ENCODE measurements around the gene SMCO3.

Gene SMCO3

GRCh38 chr12:14802247-14802646 is 11.7 kb downstream of the SMCO3 start:
- no peak overlapping the region for H4K12ac ChIP-seq (ENCODE audit: low read depth, low read length)
- no peak overlapping the region for H2AFZ ChIP-seq (ENCODE audit: insufficient read depth, low read length, poor library complexity)
- H3K4me1 ChIP-seq (ENCODE audit: control insufficient read depth in 1 of 2, insufficient read depth in 2 of 2, low read length in 2 of 2), result no peaks in the 10 kb centered on the region
- no peak overlapping the region for H3K14ac ChIP-seq (ENCODE audit: low read length)
- peak overlapping the region; percentile 98 for H3K4me3 ChIP-seq (ENCODE audit: low read depth, low read length)
- peaks cover 8% of the 10 kb centered on the region for H3K79me2 ChIP-seq (ENCODE audit: control insufficient read depth, insufficient read depth, low read length, poor library complexity)
- peak overlapping the region; percentile 81 for H3K9ac ChIP-seq (ENCODE audit: low read length)
- H3K27ac ChIP-seq (ENCODE audit: low read depth, low read length), result no peak overlapping the region
- H2BK12ac ChIP-seq (ENCODE audit: low read length), result no peak overlapping the region
- no peak overlapping the region for H4K8ac ChIP-seq (ENCODE audit: low read depth, low read length)
- no peak overlapping the region for H2AK5ac ChIP-seq (ENCODE audit: low read length)
- peak overlapping the region; percentile 85 for H3K4me2 ChIP-seq (ENCODE audit: low read length)
- DNase-seq, result no peak
- H3K9me3 ChIP-seq (ENCODE audit: insufficient read depth, low read depth, low read length), result peaks cover 2% of the 10 kb centered on the region
- H2BK120ac ChIP-seq (ENCODE audit: insufficient read depth, low read length, poor library complexity), result no peak overlapping the region
- peak overlapping the region; percentile 98 for H3K4ac ChIP-seq (ENCODE audit: low read depth, low read length)
- peaks cover 6% of the 10 kb centered on the region for H3K79me1 ChIP-seq (ENCODE audit: low read length)
- H3K27me3 ChIP-seq (ENCODE audit: insufficient read depth, low read length), result no peaks in the 10 kb centered on the region
- H3K23ac ChIP-seq (ENCODE audit: low read length), result no peak overlapping the region
- no peak overlapping the region for H2BK5ac ChIP-seq (ENCODE audit: low read depth, low read length, poor library complexity)
- H3K36me3 ChIP-seq (ENCODE audit: control insufficient read depth in 1 of 2, insufficient read depth in 2 of 2, low read length in 2 of 2), result peaks cover 0 to 9% of the 10 kb centered on the region in 2 experiments
- no peak overlapping the region for H4K91ac ChIP-seq (ENCODE audit: low read depth, low read length)
- no peak overlapping the region for H3K18ac ChIP-seq (ENCODE audit: low read length)
- WGBS (ENCODE audit: extremely low coverage, insufficient coverage, insufficient read length), result no CpG with 5 or more reads among the region's 4 CpGs

GRCh38 chr12:14795028-14795448 is 18.9 kb downstream of the SMCO3 start:
- no peak overlapping the region for H2AFZ ChIP-seq (ENCODE audit: insufficient read depth, low read length, poor library complexity)
- H4K8ac ChIP-seq (ENCODE audit: low read depth, low read length), result no peak overlapping the region
- no peak overlapping the region for H3K14ac ChIP-seq (ENCODE audit: low read length)
- no peak overlapping the region for H4K91ac ChIP-seq (ENCODE audit: low read depth, low read length)
- H3K79me2 ChIP-seq (ENCODE audit: control insufficient read depth, insufficient read depth, low read length, poor library complexity), result no peaks in the 10 kb centered on the region
- H2BK12ac ChIP-seq (ENCODE audit: low read length), result no peak overlapping the region
- H2BK120ac ChIP-seq (ENCODE audit: insufficient read depth, low read length, poor library complexity), result no peak overlapping the region
- H3K4me3 ChIP-seq (ENCODE audit: low read depth, low read length), result no peak overlapping the region
- no peak overlapping the region for H3K18ac ChIP-seq (ENCODE audit: low read length)
- H3K23ac ChIP-seq (ENCODE audit: low read length), result no peak overlapping the region
- H4K12ac ChIP-seq (ENCODE audit: low read depth, low read length), result no peak overlapping the region
- WGBS (ENCODE audit: extremely low coverage, insufficient coverage, insufficient read length), result 100% methylated on average over 1 of the region's 4 CpGs
- DNase-seq, result no peak
- H3K36me3 ChIP-seq (ENCODE audit: control insufficient read depth in 1 of 2, insufficient read depth in 2 of 2, low read length in 2 of 2), result peaks cover 12 to 26% of the 10 kb centered on the region in 2 experiments
- H3K4ac ChIP-seq (ENCODE audit: low read depth, low read length), result no peak overlapping the region
- H3K4me1 ChIP-seq (ENCODE audit: control insufficient read depth in 1 of 2, insufficient read depth in 2 of 2, low read length in 2 of 2), result no peaks in the 10 kb centered on the region
- H3K4me2 ChIP-seq (ENCODE audit: low read length), result no peak overlapping the region
- no peak overlapping the region for H3K9ac ChIP-seq (ENCODE audit: low read length)
- no peaks in the 10 kb centered on the region for H3K9me3 ChIP-seq (ENCODE audit: insufficient read depth, low read depth, low read length)
- H3K79me1 ChIP-seq (ENCODE audit: low read length), result no peaks in the 10 kb centered on the region
- H3K27me3 ChIP-seq (ENCODE audit: insufficient read depth, low read length), result no peaks in the 10 kb centered on the region
- H3K27ac ChIP-seq (ENCODE audit: low read depth, low read length), result no peak overlapping the region
- no peak overlapping the region for H2AK5ac ChIP-seq (ENCODE audit: low read length)
- no peak overlapping the region for H2BK5ac ChIP-seq (ENCODE audit: low read depth, low read length, poor library complexity)

GRCh38 chr12:14785568-14785967 is 28.4 kb downstream of the SMCO3 start:
- Histone ChIP-seq H2BK12ac (ENCODE audit: low read length) (no peak overlapping the region), H3K27ac (ENCODE audit: low read depth, low read length) (no peak overlapping the region), H3K4me1 (ENCODE audit: control insufficient read depth in 1 of 2, insufficient read depth in 2 of 2, low read length in 2 of 2) (no peaks in the 10 kb centered on the region), H3K18ac (ENCODE audit: low read length) (no peak overlapping the region), H4K91ac (ENCODE audit: low read depth, low read length) (no peak overlapping the region), H3K9me3 (ENCODE audit: insufficient read depth, low read depth, low read length) (no peaks in the 10 kb centered on the region), H3K79me1 (ENCODE audit: low read length) (no peaks in the 10 kb centered on the region), H4K12ac (ENCODE audit: low read depth, low read length) (no peak overlapping the region), H3K23ac (ENCODE audit: low read length) (no peak overlapping the region), H2AK5ac (ENCODE audit: low read length) (no peak overlapping the region), H3K4ac (ENCODE audit: low read depth, low read length) (no peak overlapping the region), H3K79me2 (ENCODE audit: control insufficient read depth, insufficient read depth, low read length, poor library complexity) (no peaks in the 10 kb centered on the region), H2BK5ac (ENCODE audit: low read depth, low read length, poor library complexity) (no peak overlapping the region), H4K8ac (ENCODE audit: low read depth, low read length) (no peak overlapping the region), H3K4me2 (ENCODE audit: low read length) (no peak overlapping the region), H2BK120ac (ENCODE audit: insufficient read depth, low read length, poor library complexity) (no peak overlapping the region), H3K36me3 (ENCODE audit: control insufficient read depth in 1 of 2, insufficient read depth in 2 of 2, low read length in 2 of 2) (peaks cover 21% of the 10 kb centered on the region in 2 experiments), H3K27me3 (ENCODE audit: insufficient read depth, low read length) (no peaks in the 10 kb centered on the region), H3K9ac (ENCODE audit: low read length) (no peak overlapping the region), H2AFZ (ENCODE audit: insufficient read depth, low read length, poor library complexity) (no peak overlapping the region), H3K4me3 (ENCODE audit: low read depth, low read length) (no peak overlapping the region), H3K14ac (ENCODE audit: low read length) (no peak overlapping the region)
- no peak for DNase-seq
- no CpG with 5 or more reads among the region's 3 CpGs for WGBS (ENCODE audit: extremely low coverage, insufficient coverage, insufficient read length)

GRCh38 chr12:14784471-14784870 is 29.5 kb downstream of the SMCO3 start:
- H3K14ac ChIP-seq (ENCODE audit: low read length), result no peak overlapping the region
- no peak overlapping the region for H2BK5ac ChIP-seq (ENCODE audit: low read depth, low read length, poor library complexity)
- no peak overlapping the region for H3K4me3 ChIP-seq (ENCODE audit: low read depth, low read length)
- H3K36me3 ChIP-seq (ENCODE audit: control insufficient read depth in 1 of 2, insufficient read depth in 2 of 2, low read length in 2 of 2), result peaks cover 17 to 18% of the 10 kb centered on the region in 2 experiments
- H2AK5ac ChIP-seq (ENCODE audit: low read length), result no peak overlapping the region
- no peak overlapping the region for H3K4me2 ChIP-seq (ENCODE audit: low read length)
- no peak overlapping the region for H4K8ac ChIP-seq (ENCODE audit: low read depth, low read length)
- H3K18ac ChIP-seq (ENCODE audit: low read length), result no peak overlapping the region
- H2BK12ac ChIP-seq (ENCODE audit: low read length), result no peak overlapping the region
- no peak overlapping the region for H3K9ac ChIP-seq (ENCODE audit: low read length)
- no peak overlapping the region for H2BK120ac ChIP-seq (ENCODE audit: insufficient read depth, low read length, poor library complexity)
- no peak overlapping the region for H3K23ac ChIP-seq (ENCODE audit: low read length)
- no peak overlapping the region for H3K4ac ChIP-seq (ENCODE audit: low read depth, low read length)
- no peaks in the 10 kb centered on the region for H3K27me3 ChIP-seq (ENCODE audit: insufficient read depth, low read length)
- DNase-seq, result no peak
- no peak overlapping the region for H4K12ac ChIP-seq (ENCODE audit: low read depth, low read length)
- H3K79me2 ChIP-seq (ENCODE audit: control insufficient read depth, insufficient read depth, low read length, poor library complexity), result no peaks in the 10 kb centered on the region
- no peak overlapping the region for H2AFZ ChIP-seq (ENCODE audit: insufficient read depth, low read length, poor library complexity)
- H3K27ac ChIP-seq (ENCODE audit: low read depth, low read length), result no peak overlapping the region
- no peaks in the 10 kb centered on the region for H3K79me1 ChIP-seq (ENCODE audit: low read length)
- H3K4me1 ChIP-seq (ENCODE audit: control insufficient read depth in 1 of 2, insufficient read depth in 2 of 2, low read length in 2 of 2), result no peaks in the 10 kb centered on the region
- no peak overlapping the region for H4K91ac ChIP-seq (ENCODE audit: low read depth, low read length)
- H3K9me3 ChIP-seq (ENCODE audit: insufficient read depth, low read depth, low read length), result no peaks in the 10 kb centered on the region
- WGBS (ENCODE audit: extremely low coverage, insufficient coverage, insufficient read length), result no CpG with 5 or more reads among the region's 2 CpGs
